GM19043 (cell line): ENCODE results near the gene OR5D14.

Experiments
- ATAC-seq: cut with Tn5 transposase; IDR thresholded peaks from one replicate; pipeline ENCODE4 v1.9.1; 2021; ENCODE audit warnings: low read depth; ENCODE audit not compliant: unreplicated experiment

Gene OR5D14

DNA sequence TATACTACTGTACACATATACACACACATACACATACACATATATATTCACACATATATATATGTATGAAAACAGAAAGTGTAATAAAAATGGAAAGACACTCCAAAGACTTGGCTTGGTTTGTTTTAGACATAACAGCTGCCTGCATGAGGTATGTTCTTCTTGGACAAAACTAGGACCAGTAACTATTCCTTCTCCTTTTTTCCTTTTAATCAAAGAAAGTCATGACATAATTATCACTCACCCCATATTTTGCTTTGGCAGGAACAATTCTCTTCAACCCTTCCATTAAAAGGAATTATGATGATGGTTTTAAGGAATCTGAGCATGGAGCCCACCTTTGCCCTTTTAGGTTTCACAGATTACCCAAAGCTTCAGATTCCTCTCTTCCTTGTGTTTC is at the start of gene OR5D14:
Gene OR5D14, plus strand, starts transcription at position 301 of the 400 bp plus-strand sequence. Its CDS starts 0 bp downstream, at position 301.
- no peak for ATAC-seq

DNA sequence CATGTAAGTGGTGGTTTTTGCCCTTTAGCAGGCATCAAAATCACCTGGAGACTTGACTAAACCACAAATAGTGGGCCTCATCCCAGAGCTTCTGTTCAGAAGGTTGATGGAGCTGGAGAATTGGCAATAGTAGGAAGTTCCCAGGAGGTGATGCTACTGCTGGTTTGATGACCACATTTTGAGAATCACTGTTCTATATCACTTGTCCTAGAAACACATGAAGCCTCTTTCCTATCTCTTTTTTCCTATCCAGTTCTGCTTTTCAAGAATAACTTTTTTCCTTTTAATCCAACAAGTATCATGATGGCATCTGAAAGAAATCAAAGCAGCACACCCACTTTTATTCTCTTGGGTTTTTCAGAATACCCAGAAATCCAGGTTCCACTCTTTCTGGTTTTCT is 22.2 kb upstream of the OR5D14 start, which contains the start of gene OR5D13:
Gene OR5D13, plus strand, starts transcription at position 301 of the 400 bp plus-strand sequence. Its CDS starts 0 bp downstream, at position 301.
- ATAC-seq, result no peak

DNA sequence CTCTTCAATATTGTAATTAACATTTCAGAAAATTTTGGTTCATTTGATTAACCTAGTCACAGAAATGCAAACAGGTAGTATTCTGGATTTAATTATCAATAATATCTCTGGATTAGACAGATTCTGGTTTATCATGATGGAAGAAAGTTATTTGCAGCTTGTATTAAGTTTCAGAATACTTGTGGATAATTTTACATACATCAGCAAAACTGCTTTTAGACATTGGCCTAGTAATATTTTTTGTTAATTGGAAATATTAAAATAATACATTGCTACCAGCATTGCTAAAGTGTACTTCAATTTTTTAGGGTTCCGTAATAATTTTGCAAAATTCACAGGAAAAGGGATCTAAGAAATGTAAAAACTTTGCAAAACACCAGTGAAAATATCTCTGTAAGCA is 3.8 kb upstream of the OR5D14 start:
- ATAC-seq, result no peak

DNA sequence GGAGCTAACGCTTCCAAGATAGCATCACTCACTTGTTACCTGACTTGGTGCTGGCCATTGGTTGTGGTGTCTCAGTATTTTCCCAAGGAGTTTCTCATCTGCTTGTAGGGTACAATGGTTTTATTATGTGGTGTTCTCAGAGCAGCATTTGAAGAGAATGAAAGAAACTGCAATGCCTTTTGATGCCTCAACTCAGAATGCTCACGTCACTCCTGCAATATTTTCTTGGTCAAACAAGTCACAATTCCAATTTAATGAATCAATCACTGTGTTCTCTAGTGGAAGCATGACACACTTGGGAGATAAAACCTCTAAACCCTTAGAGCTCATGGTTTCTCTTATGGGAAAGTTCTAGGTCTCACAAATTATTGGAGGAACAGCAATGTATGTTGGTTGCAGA is 2.0 kb upstream of the OR5D14 start:
- ATAC-seq, result no peak

DNA sequence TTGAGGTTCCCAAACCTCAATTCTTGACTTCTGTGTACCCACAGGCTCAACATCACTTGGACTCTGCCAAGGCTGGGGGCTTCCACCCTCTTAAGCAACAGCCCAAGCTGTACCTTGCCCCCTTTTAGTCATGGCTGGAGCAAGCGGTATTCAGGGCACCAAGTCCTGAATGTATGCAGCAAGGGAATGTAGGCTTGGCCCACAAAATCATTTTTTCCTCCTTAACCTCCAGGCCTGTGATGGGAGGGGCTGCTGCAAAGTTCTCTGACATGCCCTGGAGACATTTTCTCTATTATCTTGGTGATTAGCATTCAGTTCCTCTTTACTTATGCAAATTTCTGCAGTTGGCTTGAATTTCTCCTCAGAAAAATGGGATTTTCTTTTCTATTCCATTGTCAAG is 10.9 kb downstream of the OR5D14 start:
- ATAC-seq, result no peak

DNA sequence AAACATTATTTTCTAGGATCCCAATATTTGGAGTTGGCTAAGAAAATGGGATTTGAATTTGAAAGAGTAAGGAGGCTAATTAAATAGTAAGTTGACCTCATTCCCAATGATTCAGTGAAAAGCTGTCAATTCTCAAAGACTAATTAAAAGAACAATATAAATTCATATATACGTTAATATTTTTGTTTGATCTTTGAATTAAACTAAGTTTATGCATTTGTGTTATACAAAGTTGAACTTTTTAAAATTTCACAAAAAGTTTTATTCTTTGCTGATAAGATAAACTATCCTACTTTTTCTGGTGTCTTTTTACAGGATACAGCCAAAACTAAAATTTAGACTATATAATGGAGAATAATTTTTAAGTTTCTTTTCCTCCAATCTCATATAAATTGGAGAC is 15.7 kb downstream of the OR5D14 start, which contains the start of gene OR5L1:
Gene OR5L1, plus strand, starts transcription at position 301 of the 400 bp plus-strand sequence. CDS start 100 bp downstream, outside the sequence.
- no peak for ATAC-seq

DNA sequence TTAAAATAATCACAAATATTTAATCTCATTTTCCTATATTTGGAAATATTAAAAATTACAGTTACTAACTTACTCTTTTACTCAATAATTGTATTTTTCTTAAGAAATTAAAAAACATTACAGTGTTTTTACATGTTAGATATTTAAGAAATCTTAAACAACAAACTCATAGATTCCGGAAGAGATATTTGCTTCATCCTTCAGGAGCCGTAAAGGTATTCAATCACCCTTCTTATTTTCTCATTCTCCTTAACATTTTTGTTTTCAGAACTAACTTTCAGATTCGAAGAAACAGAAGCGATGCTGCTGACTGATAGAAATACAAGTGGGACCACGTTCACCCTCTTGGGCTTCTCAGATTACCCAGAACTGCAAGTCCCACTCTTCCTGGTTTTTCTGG is 24.0 kb downstream of the OR5D14 start, which contains the start of gene OR5D18:
Gene OR5D18, plus strand, starts transcription at position 301 of the 400 bp plus-strand sequence. Its CDS starts 0 bp downstream, at position 301.
- no peak for ATAC-seq

DNA sequence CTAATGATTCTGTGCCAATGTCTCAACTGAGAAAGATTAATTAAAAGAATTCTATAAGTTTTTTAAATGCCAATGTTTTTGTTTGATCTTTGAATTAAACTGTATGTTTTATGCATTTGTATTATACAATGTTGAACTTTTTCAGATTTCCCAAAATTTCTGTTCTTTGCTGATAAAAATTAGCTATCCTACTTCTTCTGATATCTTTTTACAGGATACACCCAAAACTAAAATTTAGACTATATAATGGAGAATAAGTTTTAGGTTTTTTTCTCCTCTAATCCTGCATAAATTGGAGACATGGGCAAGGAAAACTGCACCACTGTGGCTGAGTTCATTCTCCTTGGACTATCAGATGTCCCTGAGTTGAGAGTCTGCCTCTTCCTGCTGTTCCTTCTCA is 31.6 kb downstream of the OR5D14 start, which contains the start of gene OR5L2:
Gene OR5L2, plus strand, starts transcription at position 301 of the 400 bp plus-strand sequence. Its CDS starts 0 bp downstream, at position 301.
- no peak for ATAC-seq

DNA sequence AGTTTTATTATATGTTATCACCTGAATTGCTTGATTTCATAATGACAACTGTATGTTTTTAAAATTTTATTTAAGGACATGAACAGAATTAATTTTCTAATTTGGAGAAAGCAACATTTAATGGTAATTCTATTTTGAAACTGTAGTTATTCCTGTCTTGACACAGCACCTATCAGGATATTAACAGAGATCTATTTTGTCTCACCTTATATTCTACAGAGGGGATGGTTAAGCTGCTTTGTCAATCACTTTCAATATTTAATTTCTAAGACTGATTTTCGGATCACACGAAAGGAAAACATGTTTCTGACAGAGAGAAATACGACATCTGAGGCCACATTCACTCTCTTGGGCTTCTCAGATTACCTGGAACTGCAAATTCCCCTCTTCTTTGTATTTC is 43.1 kb downstream of the OR5D14 start, which contains the start of gene OR5D16:
Gene OR5D16, plus strand, starts transcription at position 301 of the 400 bp plus-strand sequence. Its CDS starts 0 bp downstream, at position 301.
- no peak for ATAC-seq
